KMS-11 (cell line): Measurements from ENCODE around the gene GPR52.
A peak's percentile ranks its signal among the peaks of the same experiment; 100 is the strongest.

Source experiments
- H2AFZ ChIP-seq: fragments of 200-600 bp; sonication (generic); 2 replicates; pipeline ENCODE4 v1.6.1; 2016; ENCODE audit warnings: antibody characterized with exemption, mixed run types, low read depth
- H3K27ac ChIP-seq: fragments of 200-600 bp; sonication (generic); 2 replicates; pipeline ENCODE4 v1.6.1; 2016; ENCODE audit warnings: mild to moderate bottlenecking, mixed run types
- H3K27me3 ChIP-seq: fragments of 200-600 bp; sonication (generic); 2 replicates; pipeline ENCODE4 v1.6.1; 2017; ENCODE audit warnings: mild to moderate bottlenecking, low read depth, mixed run types, moderate library complexity; ENCODE audit not compliant: insufficient read depth
- H3K36me3 ChIP-seq: fragments of 200-600 bp; sonication (generic); 2 replicates; pipeline ENCODE4 v1.6.1; 2017; ENCODE audit warnings: mild to moderate bottlenecking, mixed run types; ENCODE audit not compliant: insufficient read depth
- H3K4me1 ChIP-seq: fragments of 200-600 bp; sonication (generic); 2 replicates; pipeline ENCODE4 v1.6.1; 2016; ENCODE audit warnings: mild to moderate bottlenecking, low read depth, mixed run types; ENCODE audit not compliant: poor library complexity, severe bottlenecking
- H3K4me2 ChIP-seq: fragments of 200-600 bp; sonication (generic); 2 replicates; pipeline ENCODE4 v1.7.0; 2016; ENCODE audit warnings: mild to moderate bottlenecking, mixed run types
- H3K4me3 ChIP-seq: fragments of 200-600 bp; sonication (generic); IDR thresholded peaks from 2 replicates; pipeline ENCODE4 v1.6.1; 2017; ENCODE audit warnings: low read depth, low read length, mixed read lengths; ENCODE audit not compliant: insufficient read depth
- H3K79me2 ChIP-seq: fragments of 200-600 bp; sonication (generic); 2 replicates; pipeline ENCODE4 v1.6.1; 2016; ENCODE audit warnings: low read depth, mixed run types; ENCODE audit not compliant: insufficient read depth
- H3K9ac ChIP-seq: fragments of 200-600 bp; sonication (generic); 2 replicates; pipeline ENCODE4 v1.6.1; 2016; ENCODE audit warnings: mild to moderate bottlenecking, mixed run types
- H4K20me1 ChIP-seq: fragments of 200-600 bp; sonication (generic); 2 replicates; pipeline ENCODE4 v1.6.1; 2016; ENCODE audit warnings: mild to moderate bottlenecking, mixed run types; ENCODE audit not compliant: insufficient read depth
- TF ChIP-seq, protein P1 (sequence below): fragments of 200-600 bp; sonication (generic); conservative IDR thresholded peaks from 2 replicates; pipeline ENCODE4 v1.6.1; 2017; ENCODE audit warnings: low read depth, mild to moderate bottlenecking, antibody characterized with exemption, low read length, moderate library complexity, mixed read lengths

The GPR52 gene

DNA sequence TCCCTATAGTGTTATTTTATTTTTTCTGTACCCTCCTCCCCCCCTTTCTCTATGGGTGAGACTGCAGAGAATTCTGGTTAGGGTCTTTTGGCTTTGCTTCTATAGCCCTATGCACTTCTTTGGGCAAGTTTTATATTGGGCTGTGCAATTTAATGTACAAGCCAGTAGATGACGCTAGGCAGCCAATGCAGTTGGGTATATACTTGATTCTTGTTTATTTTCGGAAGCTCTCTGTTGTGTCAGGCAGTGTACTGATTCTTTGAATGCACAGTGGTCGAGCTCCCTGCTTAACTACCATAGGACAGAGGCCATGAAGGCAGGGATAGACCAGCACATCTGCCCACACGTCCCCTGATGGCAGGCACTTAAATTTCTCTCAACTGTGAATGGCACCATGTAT lies 34.1 kb upstream of the GPR52 start:
- Histone ChIP-seq H3K4me1 (no peaks in the 10 kb centered on the region), H3K27ac (no peak overlapping the region), H3K36me3 (no peaks in the 10 kb centered on the region), H4K20me1 (no peaks in the 10 kb centered on the region), H3K79me2 (no peaks in the 10 kb centered on the region; the same call in 1 of the 2 replicates), H3K4me2 (no peak overlapping the region), H2AFZ (no peak overlapping the region), H3K4me3 (no peak overlapping the region), H3K9ac (no peak overlapping the region), H3K27me3 (no peaks in the 10 kb centered on the region)
- TF ChIP-seq, protein P1, sequence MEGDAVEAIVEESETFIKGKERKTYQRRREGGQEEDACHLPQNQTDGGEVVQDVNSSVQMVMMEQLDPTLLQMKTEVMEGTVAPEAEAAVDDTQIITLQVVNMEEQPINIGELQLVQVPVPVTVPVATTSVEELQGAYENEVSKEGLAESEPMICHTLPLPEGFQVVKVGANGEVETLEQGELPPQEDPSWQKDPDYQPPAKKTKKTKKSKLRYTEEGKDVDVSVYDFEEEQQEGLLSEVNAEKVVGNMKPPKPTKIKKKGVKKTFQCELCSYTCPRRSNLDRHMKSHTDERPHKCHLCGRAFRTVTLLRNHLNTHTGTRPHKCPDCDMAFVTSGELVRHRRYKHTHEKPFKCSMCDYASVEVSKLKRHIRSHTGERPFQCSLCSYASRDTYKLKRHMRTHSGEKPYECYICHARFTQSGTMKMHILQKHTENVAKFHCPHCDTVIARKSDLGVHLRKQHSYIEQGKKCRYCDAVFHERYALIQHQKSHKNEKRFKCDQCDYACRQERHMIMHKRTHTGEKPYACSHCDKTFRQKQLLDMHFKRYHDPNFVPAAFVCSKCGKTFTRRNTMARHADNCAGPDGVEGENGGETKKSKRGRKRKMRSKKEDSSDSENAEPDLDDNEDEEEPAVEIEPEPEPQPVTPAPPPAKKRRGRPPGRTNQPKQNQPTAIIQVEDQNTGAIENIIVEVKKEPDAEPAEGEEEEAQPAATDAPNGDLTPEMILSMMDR = no peak

DNA sequence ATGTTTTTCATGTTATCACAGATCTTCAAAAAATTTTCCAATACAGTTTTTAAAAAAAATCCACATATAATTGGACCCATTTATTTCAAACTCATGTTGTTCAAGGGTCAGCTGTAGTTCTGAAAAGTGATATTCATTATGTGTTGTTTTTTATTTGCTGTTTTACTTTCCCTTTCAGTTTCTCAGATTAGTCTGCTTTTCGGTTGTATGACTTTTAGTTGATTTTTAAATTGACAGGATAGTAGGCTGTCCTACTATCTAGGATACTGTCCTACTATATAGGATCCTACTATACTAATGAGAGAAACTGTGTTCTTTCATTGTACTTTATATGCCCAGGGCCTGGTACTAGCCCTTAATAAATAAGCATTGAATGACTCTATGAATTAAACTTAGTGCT lies 33.6 kb upstream of the GPR52 start:
- Histone ChIP-seq H3K27ac (no peak overlapping the region), H3K36me3 (no peaks in the 10 kb centered on the region), H3K4me2 (peak overlapping the region; percentile 4; the same call in 1 of the 2 replicates), H3K79me2 (no peaks in the 10 kb centered on the region; the same call in 1 of the 2 replicates), H3K27me3 (no peaks in the 10 kb centered on the region), H3K4me1 (no peaks in the 10 kb centered on the region), H2AFZ (no peak overlapping the region), H4K20me1 (no peaks in the 10 kb centered on the region), H3K4me3 (no peak overlapping the region), H3K9ac (no peak overlapping the region)
- TF ChIP-seq, protein P1 = no peak

DNA sequence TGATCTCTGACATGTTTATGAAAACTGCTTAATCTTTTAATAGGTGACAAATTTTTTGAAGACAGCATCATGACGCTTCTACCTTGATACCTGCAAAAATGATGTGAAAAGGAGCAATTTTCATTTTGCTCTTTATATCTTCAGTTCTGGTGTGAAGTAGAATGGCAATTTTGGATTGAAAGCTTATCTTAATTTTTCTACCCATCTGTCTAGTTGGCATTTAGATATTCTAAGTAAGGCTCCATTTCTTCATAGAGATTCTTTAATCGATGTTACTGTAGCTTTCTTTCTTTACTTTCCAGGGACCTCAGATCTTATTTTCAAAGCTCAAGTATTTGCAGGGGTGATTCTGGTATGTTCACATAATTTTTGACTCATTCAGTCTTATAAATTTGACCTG lies 32.3 kb upstream of the GPR52 start:
- no peaks in the 10 kb centered on the region for H3K36me3 ChIP-seq
- H3K27me3 ChIP-seq = no peaks in the 10 kb centered on the region
- H3K27ac ChIP-seq = no peak overlapping the region
- no peak overlapping the region for H3K4me3 ChIP-seq
- no peaks in the 10 kb centered on the region for H3K4me1 ChIP-seq
- no peak overlapping the region for H3K4me2 ChIP-seq
- no peaks in the 10 kb centered on the region; the same call in 1 of the 2 replicates for H3K79me2 ChIP-seq
- no peak overlapping the region for H3K9ac ChIP-seq
- no peaks in the 10 kb centered on the region for H4K20me1 ChIP-seq
- TF ChIP-seq, protein P1 = no peak
- no peak overlapping the region for H2AFZ ChIP-seq

DNA sequence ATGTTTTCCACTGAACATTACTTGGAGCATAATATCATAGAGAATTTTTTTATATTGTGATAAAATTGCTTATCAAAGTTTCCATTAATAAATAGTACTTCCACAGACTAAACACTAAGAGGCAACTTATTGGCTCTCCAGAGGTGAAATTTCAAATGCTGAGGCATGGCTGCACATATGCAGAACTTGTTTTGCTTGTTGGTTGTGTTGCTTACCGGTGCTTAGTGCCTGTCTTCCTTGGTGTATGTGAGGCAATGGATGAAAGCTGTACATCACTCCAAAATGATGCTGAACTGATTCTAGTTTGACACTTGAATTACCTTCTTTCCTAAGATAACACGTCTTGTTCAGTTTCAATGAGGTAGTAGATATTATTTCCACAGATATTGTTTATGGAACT lies 29.8 kb upstream of the GPR52 start:
- no peaks in the 10 kb centered on the region for H3K4me1 ChIP-seq
- H3K27ac ChIP-seq = no peak overlapping the region
- H3K9ac ChIP-seq = no peak overlapping the region
- no peaks in the 10 kb centered on the region for H3K36me3 ChIP-seq
- H3K27me3 ChIP-seq = no peaks in the 10 kb centered on the region
- H2AFZ ChIP-seq = no peak overlapping the region
- H3K4me3 ChIP-seq = no peak overlapping the region
- H3K79me2 ChIP-seq = no peaks in the 10 kb centered on the region; the same call in 1 of the 2 replicates
- TF ChIP-seq, protein P1 = no peak
- H3K4me2 ChIP-seq = no peak overlapping the region
- H4K20me1 ChIP-seq = no peaks in the 10 kb centered on the region
